HepG2 (cell line): ENCODE measurements around the gene SMARCE1. TPM values are rescaled to one million over a fixed set of nuclear protein-coding genes. Genes with fewer than 3 reads are reported as not detected.

Experiments used
- ATAC-seq: fragments of 200-7000 bp; cut with Tn5 transposase; 3 replicates; pipeline ENCODE4 v1.9.1; 2020; ENCODE audit warnings: mild to moderate bottlenecking, moderate library complexity
- BruUV-seq: library from RNA; stranded (reverse); fragments of 400-500 nt; replicated peaks from 2 replicates; lab custom pipeline; 2021; lab: Mats Ljungman, UMichigan
- CTCF ChIA-PET: fragments of 300-600 bp; formaldehyde crosslinking; extraction: SDS; loops from one replicate; lab custom pipeline; 2021; ENCODE audit warnings: low total read pairs, inconsistent platforms, low intra/inter-chr PET ratio; lab: Yijun Ruan, JAX
- POLR2A ChIA-PET: fragments of 350-600 bp; sonication (Branson Sonifier 250); formaldehyde crosslinking; loops from one replicate; lab custom pipeline; 2020; ENCODE audit warnings: antibody characterized with exemption, inconsistent platforms; lab: Yijun Ruan, JAX
- DNase-seq: peaks from one replicate; pipeline ENCODE4 v3.0.0-alpha.2; 2015; ENCODE audit warnings: low spot score
- FAIRE-seq: peaks from 3 replicates; lab custom pipeline; 2011; peaks lifted over from hg19 to GRCh38; lab: Jason Lieb, UNC
- H2AFZ ChIP-seq: one replicate; pipeline ENCODE4 v1.6.1; 2011; ENCODE audit warnings: low read length, inconsistent platforms
- H3K27ac ChIP-seq: fragments of 300-600 bp; 3 replicates; pipeline ENCODE4 v1.8.0; 2011; ENCODE audit warnings: mixed run types, mild to moderate bottlenecking, mixed read lengths, low read length, inconsistent platforms; ENCODE audit not compliant: insufficient read depth; ENCODE audit errors: extremely low read length
- H3K27me3 ChIP-seq, 2 experiments: fragments of 200-600 bp in 1 of 2; 2 replicates in 1 of 2; 3 replicates in 1 of 2; pipeline versions ENCODE4 v1.6.0 to v1.8.0; 2011; ENCODE audit warnings: low read length in 2 of 2, mild to moderate bottlenecking in 2 of 2, moderate library complexity in 2 of 2, inconsistent platforms in 1 of 2; ENCODE audit not compliant: insufficient read depth in 2 of 2, control insufficient read depth in 1 of 2
- H3K36me3 ChIP-seq, 2 experiments: fragments of 200-600 bp in 1 of 2; replicated peaks in 1 of 2; 2 replicates in 1 of 2; 3 replicates in 1 of 2; pipeline versions ENCODE4 v1.5.1 to v1.8.0; 2011; ENCODE audit warnings: low read length in 2 of 2, inconsistent platforms in 1 of 2; ENCODE audit not compliant: insufficient read depth in 2 of 2, control insufficient read depth in 1 of 2
- H3K4me1 ChIP-seq: 2 replicates; pipeline ENCODE4 v1.5.1; 2012; ENCODE audit warnings: low read length, inconsistent platforms; ENCODE audit not compliant: insufficient read depth
- H3K4me2 ChIP-seq: 2 replicates; pipeline ENCODE4 v1.6.0; 2011; ENCODE audit warnings: low read depth, low read length, inconsistent platforms
- H3K4me3 ChIP-seq, 3 experiments: fragments of 200-600 bp in 1 of 3; sonication (generic), shearing (Covaris generic) in 1 of 3; replicated peaks in 1 of 3; 2 replicates each; pipeline ENCODE4 v1.5.1; 2011 to 2016; ENCODE audit warnings: low read length in 3 of 3, inconsistent platforms in 2 of 3, low read depth in 2 of 3, mild to moderate bottlenecking in 2 of 3, control low read depth in 1 of 3, mixed read lengths in 1 of 3; ENCODE audit not compliant: insufficient read depth in 1 of 3
- H3K79me2 ChIP-seq: one replicate; pipeline ENCODE4 v1.6.1; 2011; ENCODE audit warnings: low read length, inconsistent platforms; ENCODE audit not compliant: insufficient read depth
- H3K9ac ChIP-seq: 2 replicates; pipeline ENCODE4 v1.6.0; 2011; ENCODE audit warnings: mild to moderate bottlenecking, low read depth, low read length, inconsistent platforms; ENCODE audit not compliant: insufficient read depth
- H3K9me3 ChIP-seq: 2 replicates; pipeline ENCODE4 v1.5.1; 2012; ENCODE audit warnings: mild to moderate bottlenecking, low read length
- H4K20me1 ChIP-seq: 2 replicates; pipeline ENCODE4 v1.6.0; 2011; ENCODE audit warnings: inconsistent platforms, mild to moderate bottlenecking, low read length, moderate library complexity; ENCODE audit not compliant: insufficient read depth
- AKAP8 ChIP-seq: sonication (generic); formaldehyde crosslinking; IDR thresholded peaks from 2 replicates; pipeline ENCODE4 v1.5.1; 2020; ENCODE audit warnings: mild to moderate bottlenecking, missing genetic modification reagents
- GZF1 ChIP-seq: sonication (generic); formaldehyde crosslinking; IDR thresholded peaks from 2 replicates; pipeline ENCODE4 v1.5.1; 2020; ENCODE audit warnings: mild to moderate bottlenecking, missing genetic modification reagents
- HNRNPL ChIP-seq: fragments of 200-400 bp; formaldehyde crosslinking; IDR thresholded peaks from 2 replicates; pipeline ENCODE4 v1.6.1; 2017; ENCODE audit warnings: mild to moderate bottlenecking, low read depth, low read length
- HOXA3 ChIP-seq: sonication (generic); formaldehyde crosslinking; IDR thresholded peaks from 2 replicates; pipeline ENCODE4 v1.5.0; 2020; ENCODE audit warnings: missing genetic modification reagents
- LCORL ChIP-seq, 2 experiments: fragments of 450-650 bp in 1 of 2; sonication (generic) in 1 of 2; formaldehyde crosslinking in 1 of 2; IDR thresholded peaks; 2 replicates each; pipeline versions ENCODE4 v1.5.0 to v1.6.1; 2017 to 2020; ENCODE audit warnings: antibody characterized with exemption in 1 of 2, missing genetic modification reagents in 1 of 2
- TCF7L2 ChIP-seq: IDR thresholded peaks from 2 replicates; pipeline ENCODE4 v1.6.1; 2011; ENCODE audit warnings: mild to moderate bottlenecking, low read depth, low read length, moderate library complexity
- ZNF263 ChIP-seq: sonication (generic); formaldehyde crosslinking; IDR thresholded peaks from 2 replicates; pipeline ENCODE4 v1.4.0; 2020; ENCODE audit warnings: missing genetic modification reagents
- ZNF766 ChIP-seq: sonication (generic); formaldehyde crosslinking; IDR thresholded peaks from 2 replicates; pipeline ENCODE4 v1.5.0; 2020; ENCODE audit warnings: missing genetic modification reagents, borderline replicate concordance
- ZNF776 ChIP-seq: sonication (generic); formaldehyde crosslinking; IDR thresholded peaks from 2 replicates; pipeline ENCODE4 v1.4.0; 2020; ENCODE audit warnings: mild to moderate bottlenecking, missing genetic modification reagents
- WGBS: methylation state at CpG from one replicate; pipeline ENCODE4 v1.1.6; 2017; ENCODE audit warnings: low lambda C conversion rate; 5-methylcytosine and 5-hydroxymethylcytosine counted together
- in situ Hi-C: cut with HindIII; loops from 2 replicates; pipeline ENCODE4 v1.10.0; 2017; ENCODE audit warnings: low pct_unique_long_range_greater_than_20kb; ENCODE audit not compliant: extremely low pct_ligation_motif_present
- intact Hi-C: fragments of 100-400 bp; cut with micrococcal nuclease; formaldehyde crosslinking; loops from one replicate; pipeline ENCODE4 v1.10.0; 2022; ENCODE audit not compliant: unreplicated experiment
- polyA plus RNA-seq, 8 experiments: library from polyadenylated mRNA; depleted of rRNA in 3 of 8; stranded (reverse) in 7 of 8; unstranded in 1 of 8; fragments of >200 nt; fragmentation: Illumina TruSeq in 4 of 8; extraction: Trizol in 4 of 8; gene quantifications; 2 replicates each; pipeline versions ENCODE4 v1.2.1 to v1.2.3, GENCODE V29; 2011 to 2016; ENCODE audit warnings: low read depth in 4 of 8, missing spikeins in 1 of 8, mixed read lengths in 1 of 8; ENCODE audit not compliant: insufficient read depth in 1 of 8
- total RNA-seq, 5 experiments: library from RNA; depleted of rRNA; stranded (reverse); fragments of >200 nt; fragmentation: Illumina TruSeq; extraction: Trizol; gene quantifications; 2 replicates each; pipeline ENCODE4 v1.2.3, GENCODE V29; 2016; ENCODE audit warnings: low read depth in 1 of 5
- TF ChIP-seq, protein P1 (sequence below): sonication (generic); formaldehyde crosslinking; conservative IDR thresholded peaks from 2 replicates; pipeline ENCODE4 v1.8.0; 2022; ENCODE audit warnings: low read depth, missing genetic modification reagents
- TF ChIP-seq, protein P2 (sequence below): sonication (generic); formaldehyde crosslinking; IDR thresholded peaks from 2 replicates; pipeline ENCODE4 v1.4.0; 2020; ENCODE audit warnings: missing genetic modification reagents, low read depth, mild to moderate bottlenecking, borderline replicate concordance
- TF ChIP-seq, protein P3 (sequence below): sonication (generic); formaldehyde crosslinking; IDR thresholded peaks from 2 replicates; pipeline ENCODE4 v1.4.0; 2020; ENCODE audit warnings: missing genetic modification reagents
- TF ChIP-seq, protein P4 (sequence below): IDR thresholded peaks from 2 replicates; pipeline ENCODE4 v1.6.1; 2016; ENCODE audit warnings: low read depth, borderline replicate concordance
- TF ChIP-seq, protein P5 (sequence below): sonication (generic); formaldehyde crosslinking; IDR thresholded peaks from 2 replicates; pipeline ENCODE4 v1.5.1; 2020; ENCODE audit warnings: mild to moderate bottlenecking, missing genetic modification reagents, moderate library complexity

Gene SMARCE1
- total and polyA plus RNA-seq, 2 of the 13 experiments (the other 11 are each of a cell fraction or from before 2014, with no cell fraction given): 43.5 to 127 TPM

DNA sequence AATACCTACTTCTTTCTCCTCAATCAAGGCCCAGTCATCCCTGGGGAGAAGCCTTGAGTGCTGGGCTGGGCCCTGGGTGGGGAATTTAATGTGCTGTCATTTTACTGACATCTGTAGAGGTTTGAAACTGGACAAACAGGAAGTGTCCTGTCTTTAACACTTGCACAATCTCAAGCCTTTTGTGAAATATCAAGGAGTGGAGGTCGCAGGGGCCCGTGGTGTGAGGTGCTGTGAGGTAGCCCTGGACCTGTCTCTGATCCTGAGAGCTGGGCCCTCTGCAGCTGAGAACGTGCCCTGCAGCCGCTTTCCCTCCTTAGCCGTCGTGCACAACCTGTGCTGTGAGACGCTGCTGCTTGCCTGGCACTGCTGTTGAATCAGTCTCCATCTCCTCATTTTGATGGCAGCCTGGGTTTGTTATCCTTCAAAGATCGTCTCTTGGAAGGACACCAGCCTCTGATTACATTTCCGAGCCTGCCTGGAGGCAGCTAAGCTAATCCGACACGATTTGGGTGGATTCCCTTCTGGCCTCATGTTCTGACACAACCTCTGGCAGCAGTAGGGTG lies 29.9 kb downstream of the SMARCE1 start:
- no peaks in the 10 kb centered on the region for H3K79me2 ChIP-seq
- POLR2A ChIA-PET: interaction anchor here (0.7 to 1.9 kb wide), 2 partner anchors 31 to 69 kb away, joined by 3 to 4 read pairs; no protein-coding TSS in a partner anchor
- H3K9me3 ChIP-seq: no peaks in the 10 kb centered on the region
- H3K36me3 ChIP-seq: no peaks in the 10 kb centered on the region
- no peaks in the 10 kb centered on the region for H4K20me1 ChIP-seq
- peak overlapping the region; percentile 54 for H3K4me2 ChIP-seq
- no peak overlapping the region for H3K27ac ChIP-seq
- in situ Hi-C loops: loop anchor here (5.0 kb wide), 2 partner anchors 175 to 1045 kb away; no protein-coding TSS in a partner anchor
- ATAC-seq: peak; percentile 53
- peaks cover 1 to 32% of the 10 kb centered on the region in 2 experiments; a peak in 3 of 5 replicates for H3K27me3 ChIP-seq
- DNase-seq: peak; percentile 27
- 29% methylated on average over 11 of the region's 11 CpGs for WGBS
- BruUV-seq: no TSS peak
- no peak overlapping the region for H3K9ac ChIP-seq
- CTCF ChIA-PET: interaction anchor here (3.0 to 3.3 kb wide), 2 partner anchors 173 to 174 kb away, joined by 37 to 44 read pairs; no protein-coding TSS in a partner anchor
- no peak for FAIRE-seq
- H2AFZ ChIP-seq: no peak overlapping the region
- H3K4me1 ChIP-seq: peaks cover 55% of the 10 kb centered on the region
- H3K4me3 ChIP-seq: no peak overlapping the region; a peak in 1 of 6 replicates
- intact Hi-C loops: loop anchor here (5.0 to 10.0 kb wide), 2 partner anchors 235 to 1047 kb away; no protein-coding TSS in a partner anchor
- no peak for TF ChIP-seq AKAP8 (CRISPR knock-in tag)
- TF ChIP-seq HNRNPL: no peak
- TF ChIP-seq ZNF776 (CRISPR knock-in tag): no peak
- TF ChIP-seq TCF7L2: no peak
- TF ChIP-seq ZNF263 (CRISPR knock-in tag): 0 out of 2 replicates have a peak, but pooled peaks have one; percentile 13
- TF ChIP-seq, protein P1, sequence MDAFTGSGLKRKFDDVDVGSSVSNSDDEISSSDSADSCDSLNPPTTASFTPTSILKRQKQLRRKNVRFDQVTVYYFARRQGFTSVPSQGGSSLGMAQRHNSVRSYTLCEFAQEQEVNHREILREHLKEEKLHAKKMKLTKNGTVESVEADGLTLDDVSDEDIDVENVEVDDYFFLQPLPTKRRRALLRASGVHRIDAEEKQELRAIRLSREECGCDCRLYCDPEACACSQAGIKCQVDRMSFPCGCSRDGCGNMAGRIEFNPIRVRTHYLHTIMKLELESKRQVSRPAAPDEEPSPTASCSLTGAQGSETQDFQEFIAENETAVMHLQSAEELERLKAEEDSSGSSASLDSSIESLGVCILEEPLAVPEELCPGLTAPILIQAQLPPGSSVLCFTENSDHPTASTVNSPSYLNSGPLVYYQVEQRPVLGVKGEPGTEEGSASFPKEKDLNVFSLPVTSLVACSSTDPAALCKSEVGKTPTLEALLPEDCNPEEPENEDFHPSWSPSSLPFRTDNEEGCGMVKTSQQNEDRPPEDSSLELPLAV (CRISPR knock-in tag): no peak
- TF ChIP-seq, protein P2, sequence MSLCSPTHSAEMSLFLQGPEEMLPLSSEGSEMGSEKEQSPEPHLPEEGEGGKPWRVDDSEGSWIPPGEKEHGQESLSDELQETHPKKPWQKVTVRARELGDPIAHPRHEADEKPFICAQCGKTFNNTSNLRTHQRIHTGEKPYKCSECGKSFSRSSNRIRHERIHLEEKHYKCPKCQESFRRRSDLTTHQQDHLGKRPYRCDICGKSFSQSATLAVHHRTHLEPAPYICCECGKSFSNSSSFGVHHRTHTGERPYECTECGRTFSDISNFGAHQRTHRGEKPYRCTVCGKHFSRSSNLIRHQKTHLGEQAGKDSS (CRISPR knock-in tag): 0 out of 2 replicates have a peak, but pooled peaks have one; percentile 18
- TF ChIP-seq, protein P3, sequence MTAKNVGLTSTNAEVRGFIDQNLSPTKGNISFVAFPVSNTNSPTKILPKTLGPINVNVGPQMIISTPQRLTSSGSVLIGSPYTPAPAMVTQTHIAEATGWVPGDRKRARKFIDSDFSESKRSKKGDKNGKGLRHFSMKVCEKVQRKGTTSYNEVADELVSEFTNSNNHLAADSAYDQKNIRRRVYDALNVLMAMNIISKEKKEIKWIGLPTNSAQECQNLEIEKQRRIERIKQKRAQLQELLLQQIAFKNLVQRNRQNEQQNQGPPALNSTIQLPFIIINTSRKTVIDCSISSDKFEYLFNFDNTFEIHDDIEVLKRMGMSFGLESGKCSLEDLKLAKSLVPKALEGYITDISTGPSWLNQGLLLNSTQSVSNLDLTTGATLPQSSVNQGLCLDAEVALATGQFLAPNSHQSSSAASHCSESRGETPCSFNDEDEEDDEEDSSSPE (CRISPR knock-in tag): 0 out of 2 replicates have a peak, but pooled peaks have one; percentile 48
- peak; percentile 42; the same call in 1 of the 2 replicates for TF ChIP-seq HOXA3 (CRISPR knock-in tag)
- TF ChIP-seq, protein P4, sequence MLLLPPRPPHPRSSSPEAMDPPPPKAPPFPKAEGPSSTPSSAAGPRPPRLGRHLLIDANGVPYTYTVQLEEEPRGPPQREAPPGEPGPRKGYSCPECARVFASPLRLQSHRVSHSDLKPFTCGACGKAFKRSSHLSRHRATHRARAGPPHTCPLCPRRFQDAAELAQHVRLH (CRISPR knock-in tag): 0 out of 2 replicates have a peak, but pooled peaks have one; percentile 44
- TF ChIP-seq, protein P5, sequence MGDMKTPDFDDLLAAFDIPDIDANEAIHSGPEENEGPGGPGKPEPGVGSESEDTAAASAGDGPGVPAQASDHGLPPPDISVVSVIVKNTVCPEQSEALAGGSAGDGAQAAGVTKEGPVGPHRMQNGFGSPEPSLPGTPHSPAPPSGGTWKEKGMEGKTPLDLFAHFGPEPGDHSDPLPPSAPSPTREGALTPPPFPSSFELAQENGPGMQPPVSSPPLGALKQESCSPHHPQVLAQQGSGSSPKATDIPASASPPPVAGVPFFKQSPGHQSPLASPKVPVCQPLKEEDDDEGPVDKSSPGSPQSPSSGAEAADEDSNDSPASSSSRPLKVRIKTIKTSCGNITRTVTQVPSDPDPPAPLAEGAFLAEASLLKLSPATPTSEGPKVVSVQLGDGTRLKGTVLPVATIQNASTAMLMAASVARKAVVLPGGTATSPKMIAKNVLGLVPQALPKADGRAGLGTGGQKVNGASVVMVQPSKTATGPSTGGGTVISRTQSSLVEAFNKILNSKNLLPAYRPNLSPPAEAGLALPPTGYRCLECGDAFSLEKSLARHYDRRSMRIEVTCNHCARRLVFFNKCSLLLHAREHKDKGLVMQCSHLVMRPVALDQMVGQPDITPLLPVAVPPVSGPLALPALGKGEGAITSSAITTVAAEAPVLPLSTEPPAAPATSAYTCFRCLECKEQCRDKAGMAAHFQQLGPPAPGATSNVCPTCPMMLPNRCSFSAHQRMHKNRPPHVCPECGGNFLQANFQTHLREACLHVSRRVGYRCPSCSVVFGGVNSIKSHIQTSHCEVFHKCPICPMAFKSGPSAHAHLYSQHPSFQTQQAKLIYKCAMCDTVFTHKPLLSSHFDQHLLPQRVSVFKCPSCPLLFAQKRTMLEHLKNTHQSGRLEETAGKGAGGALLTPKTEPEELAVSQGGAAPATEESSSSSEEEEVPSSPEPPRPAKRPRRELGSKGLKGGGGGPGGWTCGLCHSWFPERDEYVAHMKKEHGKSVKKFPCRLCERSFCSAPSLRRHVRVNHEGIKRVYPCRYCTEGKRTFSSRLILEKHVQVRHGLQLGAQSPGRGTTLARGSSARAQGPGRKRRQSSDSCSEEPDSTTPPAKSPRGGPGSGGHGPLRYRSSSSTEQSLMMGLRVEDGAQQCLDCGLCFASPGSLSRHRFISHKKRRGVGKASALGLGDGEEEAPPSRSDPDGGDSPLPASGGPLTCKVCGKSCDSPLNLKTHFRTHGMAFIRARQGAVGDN (CRISPR knock-in tag): peak; percentile 78
- no peak for TF ChIP-seq GZF1
- TF ChIP-seq LCORL (IDR thresholded peaks at IDR 0.05): no peak
- 0 out of 2 replicates have a peak, but pooled peaks have one; percentile 15 for TF ChIP-seq LCORL (CRISPR knock-in tag; IDR thresholded peaks at IDR 0.05)
- 0 out of 2 replicates have a peak, but pooled peaks have one; percentile 30 for TF ChIP-seq ZNF766
